Sigmoid colon (tissue), 4 donors: ENCODE results near the gene ANXA2R.

ENCODE experiments used
- POLR2A ChIP-seq, 2 donors: fragments of 450-650 bp; IDR thresholded peaks; one replicate each; pipeline ENCODE4 v1.6.1; 2016; ENCODE audit warnings: antibody characterized with exemption in 2 of 2, mild to moderate bottlenecking in 2 of 2, moderate library complexity in 2 of 2
- POLR2AphosphoS5 ChIP-seq, 4 donors: sonication (generic); formaldehyde crosslinking; IDR thresholded peaks; one replicate each; pipeline ENCODE4 v1.6.1; 2017; ENCODE audit warnings: antibody characterized with exemption in 4 of 4
- TF ChIP-seq, protein P1 (sequence below), 4 experiments: fragments of 450-650 bp in 3 of 4; fragments of 200-600 bp in 1 of 4; IDR thresholded peaks; one replicate each; pipeline ENCODE4 v1.5.1; 2016 to 2019; ENCODE audit warnings: antibody characterized with exemption in 4 of 4, mild to moderate bottlenecking in 3 of 4, moderate library complexity in 2 of 4

DNA sequence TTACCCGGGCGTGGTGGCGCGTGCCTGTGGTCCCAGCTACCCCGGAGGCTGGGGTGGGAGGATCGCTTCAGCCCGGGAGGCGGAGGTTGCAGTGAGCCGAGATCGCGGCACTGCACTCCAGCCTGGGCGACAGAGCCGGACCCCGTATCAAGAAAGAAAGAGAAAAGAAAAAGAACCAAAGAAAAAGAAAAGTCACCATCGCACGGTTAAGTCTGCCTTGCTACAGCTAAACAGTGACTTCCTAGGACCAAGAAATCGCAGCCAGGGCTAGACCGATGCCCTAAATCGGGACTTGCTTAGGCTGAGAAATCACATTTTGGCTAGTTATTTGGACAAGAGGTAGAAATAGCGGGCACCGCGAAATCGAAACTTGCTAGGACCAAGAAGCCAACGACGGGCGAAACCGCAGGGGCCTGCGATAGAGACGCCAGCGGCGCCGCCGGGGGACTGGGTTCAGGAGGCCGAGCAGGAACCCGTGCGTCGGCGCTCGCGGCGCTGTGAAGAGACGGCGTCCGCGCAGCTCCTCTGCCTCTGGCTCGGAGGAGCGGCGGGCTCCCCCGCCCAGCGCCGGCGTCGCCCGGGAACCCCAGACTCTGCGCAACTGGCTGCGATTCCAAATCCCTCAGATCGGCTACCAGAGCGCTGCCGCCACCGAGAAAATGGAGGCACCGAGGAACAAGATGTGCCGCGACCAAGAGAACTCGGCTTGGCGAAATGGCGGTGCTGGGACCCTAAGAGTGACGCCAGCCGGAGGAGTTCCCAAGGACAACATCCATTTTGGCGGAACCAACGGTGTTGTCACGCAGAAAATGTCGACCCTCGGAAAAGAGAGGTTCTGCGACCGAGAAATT lies 26.1 kb upstream of the ANXA2R start:
- TF ChIP-seq, protein P1, sequence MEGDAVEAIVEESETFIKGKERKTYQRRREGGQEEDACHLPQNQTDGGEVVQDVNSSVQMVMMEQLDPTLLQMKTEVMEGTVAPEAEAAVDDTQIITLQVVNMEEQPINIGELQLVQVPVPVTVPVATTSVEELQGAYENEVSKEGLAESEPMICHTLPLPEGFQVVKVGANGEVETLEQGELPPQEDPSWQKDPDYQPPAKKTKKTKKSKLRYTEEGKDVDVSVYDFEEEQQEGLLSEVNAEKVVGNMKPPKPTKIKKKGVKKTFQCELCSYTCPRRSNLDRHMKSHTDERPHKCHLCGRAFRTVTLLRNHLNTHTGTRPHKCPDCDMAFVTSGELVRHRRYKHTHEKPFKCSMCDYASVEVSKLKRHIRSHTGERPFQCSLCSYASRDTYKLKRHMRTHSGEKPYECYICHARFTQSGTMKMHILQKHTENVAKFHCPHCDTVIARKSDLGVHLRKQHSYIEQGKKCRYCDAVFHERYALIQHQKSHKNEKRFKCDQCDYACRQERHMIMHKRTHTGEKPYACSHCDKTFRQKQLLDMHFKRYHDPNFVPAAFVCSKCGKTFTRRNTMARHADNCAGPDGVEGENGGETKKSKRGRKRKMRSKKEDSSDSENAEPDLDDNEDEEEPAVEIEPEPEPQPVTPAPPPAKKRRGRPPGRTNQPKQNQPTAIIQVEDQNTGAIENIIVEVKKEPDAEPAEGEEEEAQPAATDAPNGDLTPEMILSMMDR (IDR thresholded peaks at IDR 0.05): no peak
- TF ChIP-seq POLR2AphosphoS5 (IDR thresholded peaks at IDR 0.05) (peak in 2 of 4 donors; percentile 25 to 30), POLR2A (IDR thresholded peaks at IDR 0.05) (no peak)
